Upper lobe of left lung (tissue), 6 donors: ENCODE results near the gene AATF. TPM values are rescaled to one million over a fixed set of nuclear protein-coding genes. Genes with fewer than 3 reads are reported as not detected.

Experiments used
- ATAC-seq, 2 donors: fragments of 200-7000 bp; cut with Tn5 transposase; one replicate each; pipeline ENCODE4 v1.9.1; 2022; ENCODE audit warnings: mild to moderate bottlenecking in 2 of 2, moderate library complexity in 2 of 2; ENCODE audit not compliant: low FRiP score in 2 of 2
- DNase-seq, 2 donors: peaks; one replicate each; pipeline ENCODE4 v3.0.0-alpha.2; 2019 to 2020
- H3K27ac ChIP-seq, 4 donors: fragments of 200-600 bp; sonication (generic); one replicate each; pipeline ENCODE4 v1.5.1; 2016 to 2019
- H3K27me3 ChIP-seq, 4 donors: fragments of 200-600 bp; sonication (generic); one replicate each; pipeline ENCODE4 v1.5.1; 2017 to 2019
- H3K36me3 ChIP-seq, 4 donors: fragments of 200-600 bp; sonication (generic); one replicate each; pipeline ENCODE4 v1.5.1; 2016 to 2019
- H3K4me1 ChIP-seq, 4 donors: fragments of 200-600 bp; sonication (generic); one replicate each; pipeline ENCODE4 v1.5.1; 2018 to 2019
- H3K4me3 ChIP-seq, 4 donors: fragments of 200-600 bp; sonication (generic); one replicate each; pipeline ENCODE4 v1.5.1; 2017 to 2019; ENCODE audit warnings: mild to moderate bottlenecking in 2 of 4, moderate library complexity in 1 of 4
- H3K9me3 ChIP-seq, 4 donors: fragments of 200-600 bp; sonication (generic); one replicate each; pipeline ENCODE4 v1.5.1; 2018 to 2019
- EP300 ChIP-seq, 4 donors: sonication (generic); formaldehyde crosslinking; IDR thresholded peaks; one replicate each; pipeline ENCODE4 v1.5.1; 2017; ENCODE audit warnings: antibody characterized with exemption in 4 of 4, control low read depth in 2 of 4
- POLR2A ChIP-seq, 4 donors: fragments of 450-650 bp; IDR thresholded peaks; one replicate each; pipeline ENCODE4 v1.5.1; 2016 to 2017; ENCODE audit warnings: antibody characterized with exemption in 4 of 4, mild to moderate bottlenecking in 2 of 4
- POLR2AphosphoS5 ChIP-seq, 2 donors: sonication (generic); formaldehyde crosslinking; IDR thresholded peaks; one replicate each; pipeline ENCODE4 v1.5.1; 2017; ENCODE audit warnings: antibody characterized with exemption in 2 of 2
- WGBS, 2 donors: methylation state at CpG; one replicate each; pipeline ENCODE4 v1.1.5; 2017 to 2018; 5-methylcytosine and 5-hydroxymethylcytosine counted together
- total RNA-seq, 6 donors: library from RNA; depleted of rRNA in 4 of 6; stranded (reverse); fragments of >200 nt in 4 of 6; gene quantifications; one replicate each; pipeline versions ENCODE4 v1.1.0 to v1.2.1, GENCODE V29; 2016 to 2021
- TF ChIP-seq, protein P1 (sequence below), 6 experiments: fragments of 450-650 bp in 4 of 6; fragments of 200-600 bp in 2 of 6; sonication (generic) in 2 of 6; IDR thresholded peaks; one replicate each; pipeline ENCODE4 v1.5.1; 2016 to 2019; ENCODE audit warnings: antibody characterized with exemption in 6 of 6
- donor health status: DM: no; HTN: no; CAD: no; lungs with moderate emphysema.
- donor health status: DM: no; HTN: yes; CAD: no; lungs with severe emphysema.

Gene AATF
- total RNA-seq, 6 donors from 2014 or later = 30.7 to 45.4 (median 37.3) TPM

DNA sequence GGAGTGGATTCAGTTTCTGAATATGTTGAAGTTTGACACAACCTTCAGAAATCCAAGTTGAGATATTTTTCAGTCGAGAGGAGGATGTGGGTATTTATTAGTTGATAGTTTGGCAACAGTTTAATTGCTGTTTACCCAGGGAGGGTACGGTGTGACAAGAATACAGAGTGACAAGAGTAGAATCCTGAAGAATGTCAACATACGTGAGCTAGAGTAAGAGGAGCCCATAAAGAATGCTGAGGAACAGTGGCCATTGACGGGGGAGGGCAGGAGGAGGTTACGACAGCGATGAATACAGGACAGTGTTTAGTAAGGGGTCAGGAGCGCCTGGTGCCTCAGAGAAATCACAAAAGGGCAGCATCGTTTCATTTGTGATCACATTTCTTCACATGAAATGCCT is 76.5 kb downstream of the AATF start:
- Histone ChIP-seq H3K27ac (no peak overlapping the region), H3K4me1 (peaks cover 0 to 8% (median 0%) of the 10 kb centered on the region in 4 donors), H3K27me3 (no peaks in the 10 kb centered on the region), H3K9me3 (no peaks in the 10 kb centered on the region), H3K36me3 (peaks cover 0 to 9% (median 1%) of the 10 kb centered on the region in 4 donors), H3K4me3 (no peak overlapping the region)
- no peak for TF ChIP-seq POLR2AphosphoS5 (IDR thresholded peaks at IDR 0.05)
- ATAC-seq (no peak), DNase-seq (no peak)
- whole genome bisulfite sequencing, 2 donors = 78 to 80% methylated on average over 8 of the region's 8 CpGs

DNA sequence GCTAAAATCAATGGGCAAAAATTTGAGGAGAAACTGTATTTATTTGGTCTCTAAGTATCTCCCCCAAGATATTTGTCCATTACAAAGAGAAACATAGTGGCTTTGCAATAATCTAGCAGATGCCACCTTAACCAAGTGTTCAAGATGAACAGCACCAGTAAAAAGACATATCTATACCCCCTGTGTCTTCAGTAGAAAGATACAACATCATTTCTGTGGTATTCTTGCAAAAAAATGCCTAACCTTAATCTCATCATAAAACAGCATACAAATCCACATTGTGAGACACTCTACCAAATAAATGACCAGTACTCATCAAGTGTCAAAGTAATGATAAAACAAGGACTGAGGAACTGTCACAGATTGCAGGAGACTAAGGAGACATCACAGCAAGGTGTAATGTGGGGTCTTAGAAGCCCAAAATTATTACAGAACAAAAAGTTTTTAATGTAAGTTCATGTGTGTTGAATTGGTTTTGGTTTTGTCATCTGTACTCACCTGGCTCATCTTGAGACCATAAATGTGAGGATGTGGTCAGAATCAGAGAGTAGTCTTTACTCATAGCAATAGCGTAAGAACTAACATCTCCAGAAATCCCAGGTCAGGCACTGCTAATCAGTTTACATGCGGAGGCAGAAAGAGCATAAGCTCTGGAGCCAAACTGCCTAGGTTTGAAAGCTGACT is 77.2 kb downstream of the AATF start:
- Histone ChIP-seq H3K4me3 (no peak overlapping the region), H3K36me3 (peaks cover 0 to 13% (median 1%) of the 10 kb centered on the region in 4 donors), H3K4me1 (peaks cover 0 to 8% (median 0%) of the 10 kb centered on the region in 4 donors), H3K27me3 (no peaks in the 10 kb centered on the region), H3K27ac (no peak overlapping the region), H3K9me3 (no peaks in the 10 kb centered on the region)
- no peak for DNase-seq
- WGBS, 2 donors = 85 to 88% methylated on average over 2 of the region's 2 CpGs
- TF ChIP-seq EP300 (IDR thresholded peaks at IDR 0.05) = no peak
- TF ChIP-seq, protein P1, sequence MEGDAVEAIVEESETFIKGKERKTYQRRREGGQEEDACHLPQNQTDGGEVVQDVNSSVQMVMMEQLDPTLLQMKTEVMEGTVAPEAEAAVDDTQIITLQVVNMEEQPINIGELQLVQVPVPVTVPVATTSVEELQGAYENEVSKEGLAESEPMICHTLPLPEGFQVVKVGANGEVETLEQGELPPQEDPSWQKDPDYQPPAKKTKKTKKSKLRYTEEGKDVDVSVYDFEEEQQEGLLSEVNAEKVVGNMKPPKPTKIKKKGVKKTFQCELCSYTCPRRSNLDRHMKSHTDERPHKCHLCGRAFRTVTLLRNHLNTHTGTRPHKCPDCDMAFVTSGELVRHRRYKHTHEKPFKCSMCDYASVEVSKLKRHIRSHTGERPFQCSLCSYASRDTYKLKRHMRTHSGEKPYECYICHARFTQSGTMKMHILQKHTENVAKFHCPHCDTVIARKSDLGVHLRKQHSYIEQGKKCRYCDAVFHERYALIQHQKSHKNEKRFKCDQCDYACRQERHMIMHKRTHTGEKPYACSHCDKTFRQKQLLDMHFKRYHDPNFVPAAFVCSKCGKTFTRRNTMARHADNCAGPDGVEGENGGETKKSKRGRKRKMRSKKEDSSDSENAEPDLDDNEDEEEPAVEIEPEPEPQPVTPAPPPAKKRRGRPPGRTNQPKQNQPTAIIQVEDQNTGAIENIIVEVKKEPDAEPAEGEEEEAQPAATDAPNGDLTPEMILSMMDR (IDR thresholded peaks at IDR 0.05) = no peak
- TF ChIP-seq POLR2A (IDR thresholded peaks at IDR 0.05) = no peak
- TF ChIP-seq POLR2AphosphoS5 (IDR thresholded peaks at IDR 0.05) = no peak
- no peak for ATAC-seq

DNA sequence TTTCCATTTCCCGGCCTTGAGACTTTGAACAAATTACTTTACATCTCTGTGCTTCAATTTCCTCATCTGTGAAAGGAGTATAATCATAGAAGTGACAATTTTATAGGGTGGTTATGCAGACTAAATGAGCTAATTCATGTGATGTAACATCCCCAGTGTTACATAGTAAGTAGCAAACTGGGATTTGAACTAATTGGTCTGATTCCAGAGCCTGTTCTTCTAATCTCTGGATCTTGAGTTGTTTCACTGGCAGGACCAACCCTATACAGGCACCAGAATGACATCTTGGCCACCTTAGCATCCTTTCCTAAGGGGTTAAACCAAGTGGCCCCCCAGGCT is 77.7 kb downstream of the AATF start:
- TF ChIP-seq, protein P1 (IDR thresholded peaks at IDR 0.05) = no peak
- TF ChIP-seq POLR2AphosphoS5 (IDR thresholded peaks at IDR 0.05) = no peak
- TF ChIP-seq EP300 (IDR thresholded peaks at IDR 0.05) = no peak
- ATAC-seq (no peak), DNase-seq (no peak)
- peaks cover 0 to 18% (median 4%) of the 10 kb centered on the region in 4 donors for H3K36me3 ChIP-seq
- peaks cover 0 to 8% (median 0%) of the 10 kb centered on the region in 4 donors for H3K4me1 ChIP-seq
- H3K27ac ChIP-seq = no peak overlapping the region
- no peak overlapping the region for H3K4me3 ChIP-seq
- H3K9me3 ChIP-seq = no peaks in the 10 kb centered on the region
- no peaks in the 10 kb centered on the region for H3K27me3 ChIP-seq
- WGBS, 2 donors = 85 to 89% methylated on average over 1 of the region's 1 CpG

DNA sequence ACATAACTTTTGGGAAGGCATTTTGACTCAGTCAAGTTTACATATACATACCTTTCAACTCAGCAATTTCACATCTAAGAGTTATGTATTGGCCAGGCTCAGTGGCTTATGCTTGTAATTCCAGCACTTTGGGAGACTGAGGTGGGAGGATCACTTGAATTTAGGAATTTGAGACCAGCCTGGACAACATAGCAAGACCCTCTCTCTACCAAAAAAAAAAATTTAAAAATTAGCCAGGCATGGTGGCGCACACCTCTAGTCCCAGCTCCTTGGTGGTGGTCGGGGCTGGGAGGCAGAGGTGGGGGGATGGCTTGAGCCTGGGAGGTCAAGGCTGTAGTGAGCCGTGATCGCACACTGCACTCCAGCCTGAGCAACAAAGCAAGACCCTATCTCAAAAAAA is 79.3 kb downstream of the AATF start:
- 94 to 97% methylated on average over 4 of the region's 4 CpGs for WGBS, 2 donors
- H3K36me3 ChIP-seq = peaks cover 0 to 22% (median 4%) of the 10 kb centered on the region in 4 donors
- no peak overlapping the region for H3K27ac ChIP-seq
- DNase-seq = no peak
- ATAC-seq = no peak
- H3K4me3 ChIP-seq = no peak overlapping the region
- peaks cover 0 to 8% (median 0%) of the 10 kb centered on the region in 4 donors for H3K4me1 ChIP-seq
- H3K27me3 ChIP-seq = no peaks in the 10 kb centered on the region
- TF ChIP-seq, protein P1 (IDR thresholded peaks at IDR 0.05) = no peak
- TF ChIP-seq POLR2A (IDR thresholded peaks at IDR 0.05) (no peak), POLR2AphosphoS5 (IDR thresholded peaks at IDR 0.05) (no peak), EP300 (IDR thresholded peaks at IDR 0.05) (no peak)
- H3K9me3 ChIP-seq = no peaks in the 10 kb centered on the region

DNA sequence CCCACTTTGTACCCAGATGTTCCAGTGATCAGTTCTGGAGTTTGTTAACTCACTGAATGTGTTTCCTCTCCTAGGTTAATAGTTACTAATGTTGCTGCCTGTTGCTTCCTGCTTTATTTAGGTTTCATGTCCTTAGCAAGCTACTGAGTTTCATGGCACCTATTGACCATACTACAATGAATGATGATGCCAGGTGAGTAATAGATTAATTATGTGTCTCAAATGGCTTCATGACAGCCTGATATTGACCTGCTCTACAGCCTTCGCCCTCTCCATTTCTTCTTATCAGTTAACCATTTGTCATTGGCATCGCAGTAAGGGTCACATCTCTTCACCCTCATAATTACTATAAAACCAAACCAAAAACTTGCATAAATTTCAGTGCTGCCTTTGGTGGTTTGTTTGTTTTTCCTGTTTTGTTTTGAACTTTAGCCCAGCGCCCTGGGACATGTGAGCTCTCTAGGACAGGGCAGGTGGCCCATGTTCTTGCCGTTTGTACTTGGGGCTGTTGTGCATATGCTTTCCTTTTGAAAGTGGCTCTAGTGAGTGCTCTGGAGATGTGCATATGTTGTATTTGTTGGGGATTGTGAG is 82.8 kb downstream of the AATF start:
- ATAC-seq (no peak), DNase-seq (no peak)
- 92 to 96% methylated on average over 4 of the region's 4 CpGs for WGBS, 2 donors
- Histone ChIP-seq H3K4me1 (no peaks in the 10 kb centered on the region), H3K9me3 (no peaks in the 10 kb centered on the region), H3K36me3 (peaks cover 0 to 20% (median 4%) of the 10 kb centered on the region in 4 donors), H3K27me3 (no peaks in the 10 kb centered on the region), H3K4me3 (no peak overlapping the region), H3K27ac (no peak overlapping the region)
- TF ChIP-seq POLR2AphosphoS5 (IDR thresholded peaks at IDR 0.05) = no peak
- no peak for TF ChIP-seq EP300 (IDR thresholded peaks at IDR 0.05)
- TF ChIP-seq POLR2A (IDR thresholded peaks at IDR 0.05) = no peak
- TF ChIP-seq, protein P1 (IDR thresholded peaks at IDR 0.05) = no peak
